Activated CD8-positive, alpha-beta memory T cell treated with anti-CD3 and anti-CD28 coated beads for 36 hours (primary cell): ENCODE data around the gene CNPPD1. TPM values are rescaled to one million over a fixed set of nuclear protein-coding genes. Genes with fewer than 3 reads are reported as not detected.

Source experiments
- CTCF ChIA-PET: fragments of 350-600 bp; sonication (Branson Sonifier 250); formaldehyde crosslinking; loops from one replicate; lab custom pipeline; 2021; ENCODE audit warnings: antibody characterized with exemption; lab: Charles Lee
- POLR2A ChIA-PET: fragments of 350-600 bp; sonication (Branson Sonifier 250); formaldehyde crosslinking; loops from one replicate; lab custom pipeline; 2021; ENCODE audit warnings: antibody characterized with exemption; lab: Charles Lee
- total RNA-seq, 2 experiments: library from RNA; stranded (reverse); gene quantifications; one replicate each; pipeline ENCODE4 v1.2.3, GENCODE V29; 2021

CNPPD1 gene
- total RNA-seq, 2 experiments from 2014 or later = 53.8 to 58.2 TPM

- ChIA-PET CTCF (interaction anchor here (1.0 to 5.6 kb wide), 7 partner anchors 11 to 124 kb away, joined by 3 to 28 read pairs (median 4); partner anchors contain the start of gene NHEJ1), POLR2A (interaction anchor here (0.5 to 1.3 kb wide), 3 partner anchors 54 to 209 kb away, joined by 3 to 5 read pairs (median 5); partner anchors contain the start of genes ANKZF1 and ATG9A)
Measured at GRCh38 chr2:219174801-219175200, 1.9 kb downstream of the CNPPD1 start.

GRCh38 chr2:219174146-219174545 is 2.6 kb downstream of the CNPPD1 start:
- CTCF ChIA-PET = interaction anchor here (0.8 to 5.6 kb wide), 6 partner anchors 10 to 125 kb away, joined by 3 to 28 read pairs (median 3); partner anchors contain the start of gene NHEJ1
- POLR2A ChIA-PET = interaction anchor here (1.1 to 1.3 kb wide), 2 partner anchors 9 to 32 kb away, joined by 4 read pairs; partner anchors contain the start of gene ZFAND2B

GRCh38 chr2:219173176-219173575 is 3.5 kb downstream of the CNPPD1 start:
- POLR2A ChIA-PET = interaction anchor here (1.3 kb wide), 1 partner anchor 33 kb away, joined by 4 read pairs; the partner anchor contains the start of gene ZFAND2B
- CTCF ChIA-PET = interaction anchor here (0.7 to 5.6 kb wide), 7 partner anchors 9 to 122 kb away, joined by 3 to 28 read pairs (median 4); partner anchors contain the start of genes ANKZF1, ATG9A and NHEJ1

GRCh38 chr2:219172231-219173154 is 4.2 kb downstream of the CNPPD1 start:
- POLR2A ChIA-PET = interaction anchor here (1.0 to 1.3 kb wide), 2 partner anchors 34 to 39 kb away, joined by 4 to 6 read pairs; partner anchors contain the start of gene ZFAND2B

GRCh38 chr2:219171231-219171651 is 5.5 kb downstream of the CNPPD1 start:
- ChIA-PET CTCF (interaction anchor here (1.1 to 5.6 kb wide), 11 partner anchors 9 to 129 kb away, joined by 3 to 28 read pairs (median 6); partner anchors contain the start of gene NHEJ1), POLR2A (interaction anchor here (1.0 kb wide), 1 partner anchor 40 kb away, joined by 6 read pairs; no protein-coding TSS in a partner anchor)

More at GRCh38 chr2:219172231-219173154, 4.2 kb downstream of the CNPPD1 start:
- CTCF ChIA-PET = interaction anchor here (0.7 to 5.6 kb wide), 10 partner anchors 13 to 128 kb away, joined by 3 to 28 read pairs (median 4); partner anchors contain the start of genes ANKZF1, ATG9A and NHEJ1

- POLR2A ChIA-PET = interaction anchor here (1.1 kb wide), 1 partner anchor 40 kb away, joined by 3 read pairs; no protein-coding TSS in a partner anchor
- CTCF ChIA-PET = interaction anchor here (1.1 to 5.6 kb wide), 10 partner anchors 10 to 125 kb away, joined by 3 to 28 read pairs (median 5); partner anchors contain the start of genes ANKZF1, ATG9A, NHEJ1 and ZFAND2B
Measured at GRCh38 chr2:219169930-219170654, 6.6 kb downstream of the CNPPD1 start, which contains the start of gene SLC23A3. SLC23A3 (minus strand) TSS chr2:219170029; CDS start chr2:219169984, 45 bp downstream.

GRCh38 chr2:219168932-219169331 is 7.8 kb downstream of the CNPPD1 start:
- ChIA-PET POLR2A (no interaction called here), CTCF (interaction anchor here (1.9 kb wide), 1 partner anchor 9 kb away, joined by 4 read pairs; the partner anchor contains the start of gene NHEJ1)

- ChIA-PET CTCF (interaction anchor here (1.9 kb wide), 1 partner anchor 9 kb away, joined by 4 read pairs; the partner anchor contains the start of gene NHEJ1), POLR2A (no interaction called here)
Measured at GRCh38 chr2:219168526-219168925, 8.2 kb downstream of the CNPPD1 start.

- ChIA-PET CTCF (no interaction called here), POLR2A (no interaction called here)
Measured at GRCh38 chr2:219167997-219168396, 8.7 kb downstream of the CNPPD1 start.

GRCh38 chr2:219165058-219165911 is 11.4 kb downstream of the CNPPD1 start:
- CTCF ChIA-PET = interaction anchor here (1.0 to 1.3 kb wide), 3 partner anchors 8 to 11 kb away, joined by 3 to 4 read pairs (median 3); partner anchors contain the start of gene CNPPD1
- POLR2A ChIA-PET = no interaction called here

GRCh38 chr2:219163156-219163555 is 13.6 kb downstream of the CNPPD1 start:
- ChIA-PET CTCF (no interaction called here), POLR2A (no interaction called here)

GRCh38 chr2:219161097-219161496 is 15.6 kb downstream of the CNPPD1 start:
- CTCF ChIA-PET = interaction anchor here (2.8 to 3.2 kb wide), 2 partner anchors 12 to 15 kb away, joined by 9 to 28 read pairs; partner anchors contain the start of gene CNPPD1

GRCh38 chr2:219160186-219161017 is 16.3 kb downstream of the CNPPD1 start, which contains the start of gene NHEJ1:
NHEJ1 (minus strand) TSS chr2:219160815; CDS start chr2:219158362, 2,453 bp downstream.
- CTCF ChIA-PET = interaction anchor here (0.8 to 5.2 kb wide), 25 partner anchors 9 to 228 kb away, joined by 3 to 35 read pairs (median 5); partner anchors contain the start of genes ABCB6, ANKZF1, CNPPD1 and GLB1L
- POLR2A ChIA-PET = interaction anchor here (0.6 to 1.2 kb wide), 4 partner anchors 46 to 69 kb away, joined by 4 to 7 read pairs (median 5); partner anchors contain the start of genes ANKZF1 and ATG9A

More at GRCh38 chr2:219161097-219161496, 15.6 kb downstream of the CNPPD1 start:
- POLR2A ChIA-PET = no interaction called here

GRCh38 chr2:219159771-219160185 is 16.9 kb downstream of the CNPPD1 start:
- POLR2A ChIA-PET = interaction anchor here (0.6 to 1.2 kb wide), 5 partner anchors 46 to 89 kb away, joined by 3 to 7 read pairs (median 5); partner anchors contain the start of genes ANKZF1 and ATG9A
- CTCF ChIA-PET = interaction anchor here (0.8 to 5.2 kb wide), 27 partner anchors 10 to 229 kb away, joined by 3 to 35 read pairs (median 4); partner anchors contain the start of genes ABCB6, ANKZF1, CNPPD1 and GLB1L

GRCh38 chr2:219158586-219158985 is 18.1 kb downstream of the CNPPD1 start:
- POLR2A ChIA-PET = no interaction called here

More at GRCh38 chr2:219158586-219158985, 18.1 kb downstream of the CNPPD1 start:
- CTCF ChIA-PET = interaction anchor here (0.7 to 5.2 kb wide), 13 partner anchors 14 to 230 kb away, joined by 3 to 35 read pairs (median 9); partner anchors contain the start of genes CNPPD1, IHH, TUBA4A and TUBA4B
